SK-N-SH (cell line): ENCODE results near the gene PROC.

Source experiments
- ELF1 ChIP-seq: IDR thresholded peaks from 2 replicates; pipeline ENCODE4 v1.4.0; 2012
- EP300 ChIP-seq, 2 experiments: IDR thresholded peaks; 2 replicates each; pipeline versions ENCODE4 v1.4.0 to v1.6.1; 2012; ENCODE audit warnings: borderline replicate concordance in 1 of 2, low read depth in 1 of 2, low read length in 1 of 2
- JUND ChIP-seq: IDR thresholded peaks from 2 replicates; pipeline ENCODE4 v1.4.0; 2012
- MXI1 ChIP-seq: IDR thresholded peaks from 2 replicates; pipeline ENCODE4 v1.6.1; 2012; ENCODE audit warnings: mild to moderate bottlenecking, low read depth, low read length, improper control_type of control experiment
- POLR2AphosphoS5 ChIP-seq: IDR thresholded peaks from 2 replicates; pipeline ENCODE4 v1.6.1; 2012; ENCODE audit warnings: low read depth, low read length
- RAD21 ChIP-seq: IDR thresholded peaks from 2 replicates; pipeline ENCODE4 v1.6.1; 2012; ENCODE audit warnings: mild to moderate bottlenecking, low read length
- RFX5 ChIP-seq: IDR thresholded peaks from 2 replicates; pipeline ENCODE4 v1.6.1; 2012; ENCODE audit warnings: mild to moderate bottlenecking, improper control_type of control experiment, low read length
- TEAD4 ChIP-seq: IDR thresholded peaks from 2 replicates; pipeline ENCODE4 v1.4.0; 2012; ENCODE audit warnings: mild to moderate bottlenecking, borderline replicate concordance; ENCODE audit not compliant: insufficient read depth
- TF ChIP-seq, protein P1 (sequence below): fragments of 200-600 bp; sonication (generic); IDR thresholded peaks from 2 replicates; pipeline ENCODE4 v1.6.1; 2017; ENCODE audit warnings: antibody characterized with exemption, mild to moderate bottlenecking, moderate library complexity
- TF ChIP-seq, protein P2 (sequence below): IDR thresholded peaks from 2 replicates; pipeline ENCODE4 v1.4.0; 2012; ENCODE audit warnings: low read depth
- TF ChIP-seq, protein P3 (sequence below): IDR thresholded peaks from 2 replicates; pipeline ENCODE4; 2012

DNA sequence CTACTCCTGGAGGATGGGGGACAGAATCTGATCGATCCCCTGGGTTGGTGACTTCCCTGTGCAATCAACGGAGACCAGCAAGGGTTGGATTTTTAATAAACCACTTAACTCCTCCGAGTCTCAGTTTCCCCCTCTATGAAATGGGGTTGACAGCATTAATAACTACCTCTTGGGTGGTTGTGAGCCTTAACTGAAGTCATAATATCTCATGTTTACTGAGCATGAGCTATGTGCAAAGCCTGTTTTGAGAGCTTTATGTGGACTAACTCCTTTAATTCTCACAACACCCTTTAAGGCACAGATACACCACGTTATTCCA, 844 bp downstream of the PROC start:
- TF ChIP-seq EP300 (IDR thresholded peaks at IDR 0.05; ENCODE audit: borderline replicate concordance in 1 of 2, low read depth in 1 of 2, low read length in 1 of 2): no peak
- TF ChIP-seq ELF1: no peak
- TF ChIP-seq RFX5: no peak
- no peak for TF ChIP-seq MXI1
- TF ChIP-seq, protein P1, sequence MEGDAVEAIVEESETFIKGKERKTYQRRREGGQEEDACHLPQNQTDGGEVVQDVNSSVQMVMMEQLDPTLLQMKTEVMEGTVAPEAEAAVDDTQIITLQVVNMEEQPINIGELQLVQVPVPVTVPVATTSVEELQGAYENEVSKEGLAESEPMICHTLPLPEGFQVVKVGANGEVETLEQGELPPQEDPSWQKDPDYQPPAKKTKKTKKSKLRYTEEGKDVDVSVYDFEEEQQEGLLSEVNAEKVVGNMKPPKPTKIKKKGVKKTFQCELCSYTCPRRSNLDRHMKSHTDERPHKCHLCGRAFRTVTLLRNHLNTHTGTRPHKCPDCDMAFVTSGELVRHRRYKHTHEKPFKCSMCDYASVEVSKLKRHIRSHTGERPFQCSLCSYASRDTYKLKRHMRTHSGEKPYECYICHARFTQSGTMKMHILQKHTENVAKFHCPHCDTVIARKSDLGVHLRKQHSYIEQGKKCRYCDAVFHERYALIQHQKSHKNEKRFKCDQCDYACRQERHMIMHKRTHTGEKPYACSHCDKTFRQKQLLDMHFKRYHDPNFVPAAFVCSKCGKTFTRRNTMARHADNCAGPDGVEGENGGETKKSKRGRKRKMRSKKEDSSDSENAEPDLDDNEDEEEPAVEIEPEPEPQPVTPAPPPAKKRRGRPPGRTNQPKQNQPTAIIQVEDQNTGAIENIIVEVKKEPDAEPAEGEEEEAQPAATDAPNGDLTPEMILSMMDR: no peak
- no peak for TF ChIP-seq RAD21
- no peak for TF ChIP-seq POLR2AphosphoS5
- TF ChIP-seq, protein P2, sequence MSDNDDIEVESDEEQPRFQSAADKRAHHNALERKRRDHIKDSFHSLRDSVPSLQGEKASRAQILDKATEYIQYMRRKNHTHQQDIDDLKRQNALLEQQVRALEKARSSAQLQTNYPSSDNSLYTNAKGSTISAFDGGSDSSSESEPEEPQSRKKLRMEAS: no peak
- TF ChIP-seq, protein P3, sequence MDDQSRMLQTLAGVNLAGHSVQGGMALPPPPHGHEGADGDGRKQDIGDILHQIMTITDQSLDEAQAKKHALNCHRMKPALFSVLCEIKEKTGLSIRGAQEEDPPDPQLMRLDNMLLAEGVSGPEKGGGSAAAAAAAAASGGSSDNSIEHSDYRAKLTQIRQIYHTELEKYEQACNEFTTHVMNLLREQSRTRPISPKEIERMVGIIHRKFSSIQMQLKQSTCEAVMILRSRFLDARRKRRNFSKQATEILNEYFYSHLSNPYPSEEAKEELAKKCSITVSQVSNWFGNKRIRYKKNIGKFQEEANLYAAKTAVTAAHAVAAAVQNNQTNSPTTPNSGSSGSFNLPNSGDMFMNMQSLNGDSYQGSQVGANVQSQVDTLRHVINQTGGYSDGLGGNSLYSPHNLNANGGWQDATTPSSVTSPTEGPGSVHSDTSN: no peak
- TF ChIP-seq JUND: no peak
- no peak for TF ChIP-seq TEAD4
